Body of pancreas (tissue), 4 donors: Measurements from ENCODE around the gene CLDN14. TPM values are rescaled to one million over a fixed set of nuclear protein-coding genes. Genes with fewer than 3 reads are reported as not detected.

Experiments used
- ATAC-seq: fragments of 150-250 bp; one replicate; pipeline ENCODE4 v1.9.1; 2016
- DNase-seq, 4 donors: peaks; one replicate each; pipeline ENCODE4 v3.0.0-alpha.2; 2019
- H3K27ac ChIP-seq, 4 donors: fragments of 200-600 bp; sonication (generic); 1 replicate in 3 of 4; 2 replicates in 1 of 4; pipeline versions ENCODE4 v1.5.1 to v1.6.1; 2016 to 2019; ENCODE audit warnings: mild to moderate bottlenecking in 1 of 4, mixed read lengths in 1 of 4, moderate library complexity in 1 of 4
- H3K27me3 ChIP-seq, 2 donors: fragments of 200-600 bp; sonication (generic); one replicate each; pipeline ENCODE4 v1.6.0; 2016; ENCODE audit warnings: mild to moderate bottlenecking in 1 of 2
- H3K36me3 ChIP-seq, 2 donors: fragments of 200-600 bp; sonication (generic); replicated peaks in 1 of 2; 2 replicates each; pipeline ENCODE4 v1.5.1; 2016; ENCODE audit warnings: low read depth in 2 of 2; ENCODE audit not compliant: insufficient read depth in 1 of 2
- H3K4me1 ChIP-seq: fragments of 200-600 bp; sonication (generic); one replicate; pipeline ENCODE4 v1.6.0; 2016
- H3K4me3 ChIP-seq, 2 donors: fragments of 200-600 bp; sonication (generic); 1 replicate in 1 of 2; 2 replicates in 1 of 2; pipeline ENCODE4 v1.5.1; 2016 to 2019
- H3K9me3 ChIP-seq, 3 donors: fragments of 200-600 bp; sonication (generic); 1 replicate in 2 of 3; 2 replicates in 1 of 3; pipeline ENCODE4 v1.5.1; 2016
- POLR2A ChIP-seq, 3 donors: fragments of 450-650 bp; IDR thresholded peaks; one replicate each; pipeline ENCODE4 v1.6.1; 2016; ENCODE audit warnings: antibody characterized with exemption in 3 of 3, mild to moderate bottlenecking in 2 of 3
- WGBS, 2 donors: methylation state at CpG; one replicate each; pipeline ENCODE4 v1.1.5; 2017; 5-methylcytosine and 5-hydroxymethylcytosine counted together
- intact Hi-C: fragments of 100-400 bp; cut with DNase I; formaldehyde crosslinking; loops from one replicate; pipeline ENCODE4 v1.15.1; 2023
- total RNA-seq, 2 donors: library from RNA; depleted of rRNA; stranded (reverse); fragments of >200 nt; gene quantifications; one replicate each; pipeline ENCODE4 v1.1.0, GENCODE V29; 2016
- TF ChIP-seq, protein P1 (sequence below), 7 experiments: fragments of 450-650 bp in 4 of 7; fragments of 200-600 bp in 3 of 7; sonication (generic) in 3 of 7; IDR thresholded peaks; one replicate each; pipeline ENCODE4 v1.5.1; 2016 to 2019; ENCODE audit warnings: antibody characterized with exemption in 7 of 7

The CLDN14 gene
- total RNA-seq, 2 donors from 2014 or later = 0.26 TPM; not detected in 1

DNA sequence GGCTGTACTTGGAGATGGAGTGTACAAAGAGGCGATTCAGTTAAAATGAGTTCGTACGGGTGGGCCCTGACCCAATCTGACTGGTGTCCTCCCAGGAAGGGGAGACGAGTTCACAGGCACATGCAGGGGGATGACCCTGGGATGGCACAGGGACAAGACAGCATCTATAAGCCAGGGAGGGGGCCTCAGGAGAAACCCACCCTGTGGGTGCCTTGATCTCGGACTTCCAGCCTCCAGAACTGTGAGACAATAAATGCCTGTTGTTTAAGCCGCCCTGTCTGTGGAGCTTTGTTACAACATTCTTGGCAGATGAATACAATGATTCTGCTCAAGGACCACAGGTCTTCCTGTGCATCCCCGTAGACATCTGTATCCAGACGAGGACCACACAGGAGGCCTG is 14.6 kb upstream of the CLDN14 start:
- Histone ChIP-seq H3K36me3 (no peaks in the 10 kb centered on the region), H3K4me3 (no peak overlapping the region), H3K27ac (no peak overlapping the region), H3K9me3 (no peaks in the 10 kb centered on the region), H3K4me1 (peaks cover 2% of the 10 kb centered on the region), H3K27me3 (no peaks in the 10 kb centered on the region)
- 79 to 81% methylated on average over 7 to 8 of the region's 8 CpGs for WGBS, 2 donors
- ATAC-seq (no peak), DNase-seq (no peak)
- intact Hi-C loops = no loop called here
- TF ChIP-seq POLR2A (IDR thresholded peaks at IDR 0.05) = no peak
- TF ChIP-seq, protein P1, sequence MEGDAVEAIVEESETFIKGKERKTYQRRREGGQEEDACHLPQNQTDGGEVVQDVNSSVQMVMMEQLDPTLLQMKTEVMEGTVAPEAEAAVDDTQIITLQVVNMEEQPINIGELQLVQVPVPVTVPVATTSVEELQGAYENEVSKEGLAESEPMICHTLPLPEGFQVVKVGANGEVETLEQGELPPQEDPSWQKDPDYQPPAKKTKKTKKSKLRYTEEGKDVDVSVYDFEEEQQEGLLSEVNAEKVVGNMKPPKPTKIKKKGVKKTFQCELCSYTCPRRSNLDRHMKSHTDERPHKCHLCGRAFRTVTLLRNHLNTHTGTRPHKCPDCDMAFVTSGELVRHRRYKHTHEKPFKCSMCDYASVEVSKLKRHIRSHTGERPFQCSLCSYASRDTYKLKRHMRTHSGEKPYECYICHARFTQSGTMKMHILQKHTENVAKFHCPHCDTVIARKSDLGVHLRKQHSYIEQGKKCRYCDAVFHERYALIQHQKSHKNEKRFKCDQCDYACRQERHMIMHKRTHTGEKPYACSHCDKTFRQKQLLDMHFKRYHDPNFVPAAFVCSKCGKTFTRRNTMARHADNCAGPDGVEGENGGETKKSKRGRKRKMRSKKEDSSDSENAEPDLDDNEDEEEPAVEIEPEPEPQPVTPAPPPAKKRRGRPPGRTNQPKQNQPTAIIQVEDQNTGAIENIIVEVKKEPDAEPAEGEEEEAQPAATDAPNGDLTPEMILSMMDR (IDR thresholded peaks at IDR 0.05) = no peak

DNA sequence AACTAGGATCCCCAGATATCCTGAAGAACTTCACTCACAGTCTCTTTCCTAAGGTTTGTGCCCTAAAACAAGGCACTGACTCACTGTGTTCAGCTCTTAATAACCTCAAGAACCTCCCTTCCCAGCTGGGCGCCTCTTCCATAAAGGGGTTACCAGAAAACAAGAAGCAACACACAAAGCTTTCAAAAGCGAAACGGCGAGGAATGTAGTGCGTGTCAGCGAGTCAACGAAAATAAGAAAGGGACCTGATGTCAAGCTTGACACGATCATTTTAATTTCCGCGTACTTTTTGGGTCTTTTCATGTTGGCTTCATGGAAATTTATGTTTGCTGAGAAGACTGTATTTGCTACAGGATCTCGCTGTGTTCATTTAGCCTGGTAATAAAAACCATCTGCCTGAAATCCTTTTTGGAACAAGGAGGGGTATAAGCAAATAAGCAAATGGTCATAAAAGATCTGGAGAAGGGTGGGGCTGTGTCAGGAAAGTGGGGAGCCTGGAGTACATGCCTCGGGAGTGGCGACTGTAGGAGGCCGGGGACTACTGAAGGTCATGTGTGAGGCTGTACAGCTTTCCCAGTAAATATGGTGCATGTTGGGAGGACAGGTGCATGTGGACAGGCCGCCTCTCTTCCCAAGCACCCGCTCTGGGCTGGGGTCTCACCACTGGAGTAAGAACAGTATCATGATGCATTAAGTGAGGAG is 11.4 kb upstream of the CLDN14 start:
- no peaks in the 10 kb centered on the region for H3K36me3 ChIP-seq
- no peaks in the 10 kb centered on the region for H3K27me3 ChIP-seq
- no peaks in the 10 kb centered on the region for H3K4me1 ChIP-seq
- no peak for DNase-seq
- no peak overlapping the region for H3K27ac ChIP-seq
- intact Hi-C loops = no loop called here
- no peak for TF ChIP-seq POLR2A (IDR thresholded peaks at IDR 0.05)
- TF ChIP-seq, protein P1 (IDR thresholded peaks at IDR 0.05) = no peak
- no peaks in the 10 kb centered on the region for H3K9me3 ChIP-seq
- no peak for ATAC-seq
- H3K4me3 ChIP-seq = no peak overlapping the region
- 85 to 88% methylated on average over 16 of the region's 16 CpGs for WGBS, 2 donors

DNA sequence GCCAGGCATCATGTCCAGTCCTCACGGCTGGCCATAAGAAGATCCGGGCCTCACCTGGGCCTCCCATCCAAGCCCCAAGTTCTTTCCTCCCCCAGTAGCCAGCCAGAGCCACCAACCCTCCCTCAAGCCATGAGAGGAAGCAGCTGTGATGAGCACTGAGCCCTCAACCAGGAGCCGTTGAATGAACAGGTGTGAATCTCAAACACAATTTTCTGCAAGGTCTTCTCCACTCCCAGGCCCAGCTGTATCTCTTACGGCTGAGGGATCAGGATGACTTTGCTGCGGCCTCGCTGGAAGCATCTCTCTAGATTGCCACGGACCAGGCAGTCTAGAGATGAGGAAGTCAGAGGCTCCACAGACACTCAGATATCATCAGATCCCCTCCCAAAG is 9.8 kb upstream of the CLDN14 start:
- no peak overlapping the region for H3K27ac ChIP-seq
- no peaks in the 10 kb centered on the region for H3K27me3 ChIP-seq
- DNase-seq = no peak
- WGBS, 2 donors = 83 to 84% methylated on average over 7 of the region's 7 CpGs
- no peaks in the 10 kb centered on the region for H3K9me3 ChIP-seq
- H3K4me1 ChIP-seq = no peaks in the 10 kb centered on the region
- TF ChIP-seq, protein P1 (IDR thresholded peaks at IDR 0.05) = no peak
- no peak for TF ChIP-seq POLR2A (IDR thresholded peaks at IDR 0.05)
- no peak for ATAC-seq
- no peaks in the 10 kb centered on the region for H3K36me3 ChIP-seq
- H3K4me3 ChIP-seq = no peak overlapping the region
- intact Hi-C loops = no loop called here

DNA sequence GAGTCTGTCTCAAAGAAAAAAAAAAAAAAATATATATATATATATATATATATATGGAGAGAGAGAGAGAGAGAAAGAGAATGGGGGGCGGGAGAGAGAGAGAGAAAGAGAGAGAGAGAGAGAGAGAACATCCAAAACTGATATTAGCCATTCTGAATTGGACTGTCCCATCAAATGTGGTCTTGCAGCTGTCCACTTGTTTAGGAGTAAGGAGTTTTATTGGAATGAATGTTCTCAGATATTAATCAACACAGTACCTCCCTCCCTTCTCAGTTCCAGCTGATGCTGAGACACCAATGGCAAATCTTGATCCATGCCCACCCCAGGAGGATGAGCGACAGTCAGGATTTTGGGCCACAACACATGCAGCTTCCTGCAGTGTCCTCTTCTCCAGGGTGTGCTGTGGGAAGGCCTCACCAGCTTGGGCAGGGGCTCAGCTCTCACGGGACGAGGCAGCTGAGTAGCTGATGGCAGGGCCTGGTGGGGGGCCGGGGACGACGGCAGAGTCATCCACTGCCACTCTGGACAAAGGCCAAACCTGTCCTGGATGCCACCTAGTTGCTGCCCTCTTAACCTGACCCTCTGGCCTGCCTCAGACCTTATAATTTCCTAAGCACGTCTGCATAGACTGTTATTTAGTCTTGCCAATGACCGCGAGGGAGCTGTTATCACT is 9.3 kb upstream of the CLDN14 start:
- TF ChIP-seq POLR2A (IDR thresholded peaks at IDR 0.05) = no peak
- TF ChIP-seq, protein P1 (IDR thresholded peaks at IDR 0.05) = no peak
- 60 to 65% methylated on average over 5 to 10 of the region's 10 CpGs for WGBS, 2 donors

More for the DNA sequence above, 9.3 kb upstream of the CLDN14 start:
- no peaks in the 10 kb centered on the region for H3K36me3 ChIP-seq
- DNase-seq (no peak), ATAC-seq (no peak)
- H3K9me3 ChIP-seq = no peaks in the 10 kb centered on the region
- no peak overlapping the region for H3K4me3 ChIP-seq
- no peak overlapping the region for H3K27ac ChIP-seq
- intact Hi-C loops = no loop called here
- H3K27me3 ChIP-seq = no peaks in the 10 kb centered on the region
- H3K4me1 ChIP-seq = no peaks in the 10 kb centered on the region
